Parathyroid adenoma (tissue), 2 donors: ENCODE measurements around the gene RHOF.

Experiments
- H2AFZ ChIP-seq: fragments of 300-600 bp; sonication (generic); one replicate; pipeline ENCODE4 v1.7.0; 2017; ENCODE audit warnings: antibody characterized with exemption, mild to moderate bottlenecking
- H3K27ac ChIP-seq: fragments of 300-600 bp; sonication (generic); one replicate; pipeline ENCODE4 v1.7.0; 2017
- H3K27me3 ChIP-seq: fragments of 300-600 bp; sonication (generic); one replicate; pipeline ENCODE4 v1.7.0; 2017; ENCODE audit warnings: low read length; ENCODE audit not compliant: control insufficient read depth, insufficient read depth
- H3K36me3 ChIP-seq: fragments of 300-600 bp; sonication (generic); one replicate; pipeline ENCODE4 v1.7.0; 2017; ENCODE audit warnings: low read length; ENCODE audit not compliant: control insufficient read depth, insufficient read depth
- H3K4me1 ChIP-seq: fragments of 300-600 bp; sonication (generic); one replicate; pipeline ENCODE4 v1.7.0; 2017; ENCODE audit warnings: control low read depth
- H3K4me2 ChIP-seq: fragments of 300-600 bp; sonication (generic); one replicate; pipeline ENCODE4 v1.7.0; 2017; ENCODE audit warnings: low read length
- H3K4me3 ChIP-seq: fragments of 300-600 bp; sonication (generic); one replicate; pipeline ENCODE4 v1.7.0; 2017; ENCODE audit warnings: low read depth, low read length
- H3K79me2 ChIP-seq: fragments of 300-600 bp; sonication (generic); one replicate; pipeline ENCODE4 v1.7.0; 2017; ENCODE audit warnings: control low read depth
- H3K9ac ChIP-seq: fragments of 300-600 bp; sonication (generic); one replicate; pipeline ENCODE4 v1.7.0; 2017; ENCODE audit warnings: mild to moderate bottlenecking
- H3K9me3 ChIP-seq: fragments of 300-600 bp; sonication (generic); one replicate; pipeline ENCODE4 v1.7.0; 2017; ENCODE audit warnings: low read length; ENCODE audit not compliant: control insufficient read depth
- CTCF ChIP-seq: fragments of 300-600 bp; sonication (generic); IDR thresholded peaks from one replicate; pipeline ENCODE4 v1.7.0; 2017; ENCODE audit warnings: antibody characterized with exemption, mild to moderate bottlenecking
- donor health status: primary hyperparathyroidism.

The RHOF gene

GRCh38 chr12:121800694-121801594, 7.5 kb upstream of the RHOF start:
- H3K4me1 ChIP-seq, result peaks cover 32% of the 10 kb centered on the region
- peak overlapping the region; percentile 99 for H3K4me2 ChIP-seq
- peak overlapping the region; percentile 100 for H3K27ac ChIP-seq
- H2AFZ ChIP-seq, result peak overlapping the region; percentile 42
- peak overlapping the region; percentile 95 for H3K4me3 ChIP-seq
- no peaks in the 10 kb centered on the region for H3K9me3 ChIP-seq
- peak overlapping the region; percentile 88 for H3K9ac ChIP-seq
- no peaks in the 10 kb centered on the region for H3K27me3 ChIP-seq
- no peaks in the 10 kb centered on the region for H3K36me3 ChIP-seq
- H3K79me2 ChIP-seq, result peaks cover 13% of the 10 kb centered on the region
- no peak for TF ChIP-seq CTCF

- H3K36me3 ChIP-seq, result no peaks in the 10 kb centered on the region
- no peak for TF ChIP-seq CTCF
- H2AFZ ChIP-seq, result peak overlapping the region; percentile 65
- H3K9me3 ChIP-seq, result no peaks in the 10 kb centered on the region
- peaks cover 36% of the 10 kb centered on the region for H3K4me1 ChIP-seq
- peak overlapping the region; percentile 69 for H3K4me3 ChIP-seq
- peak overlapping the region; percentile 94 for H3K4me2 ChIP-seq
- H3K9ac ChIP-seq, result peak overlapping the region; percentile 95
- no peaks in the 10 kb centered on the region for H3K27me3 ChIP-seq
- peaks cover 16% of the 10 kb centered on the region for H3K79me2 ChIP-seq
- H3K27ac ChIP-seq, result peak overlapping the region; percentile 100
These were observed 6.6 kb upstream of the RHOF start for GRCh38 chr12:121799842-121800693.

GRCh38 chr12:121799156-121799841, 5.8 kb upstream of the RHOF start:
- H3K27ac ChIP-seq, result peak overlapping the region; percentile 100
- peak overlapping the region; percentile 95 for H3K9ac ChIP-seq
- peaks cover 16% of the 10 kb centered on the region for H3K79me2 ChIP-seq
- H3K27me3 ChIP-seq, result no peaks in the 10 kb centered on the region
- no peaks in the 10 kb centered on the region for H3K9me3 ChIP-seq
- H3K36me3 ChIP-seq, result no peaks in the 10 kb centered on the region
- H3K4me2 ChIP-seq, result peak overlapping the region; percentile 94
- H2AFZ ChIP-seq, result no peak overlapping the region
- no peak for TF ChIP-seq CTCF
- peaks cover 42% of the 10 kb centered on the region for H3K4me1 ChIP-seq
- H3K4me3 ChIP-seq, result peak overlapping the region; percentile 69

- no peaks in the 10 kb centered on the region for H3K36me3 ChIP-seq
- H3K4me2 ChIP-seq, result peak overlapping the region; percentile 89
- no peak for TF ChIP-seq CTCF
- H3K79me2 ChIP-seq, result peaks cover 16% of the 10 kb centered on the region
- H3K9ac ChIP-seq, result peak overlapping the region; percentile 0
- no peak overlapping the region for H2AFZ ChIP-seq
- H3K9me3 ChIP-seq, result no peaks in the 10 kb centered on the region
- H3K27me3 ChIP-seq, result no peaks in the 10 kb centered on the region
- H3K4me1 ChIP-seq, result peaks cover 45% of the 10 kb centered on the region
- peak overlapping the region; percentile 100 for H3K27ac ChIP-seq
- peak overlapping the region; percentile 54 for H3K4me3 ChIP-seq
These were observed 5.3 kb upstream of the RHOF start for GRCh38 chr12:121798787-121799155.
